K562 (cell line): ENCODE data around the gene MALRD1. TPM values are rescaled to one million over a fixed set of nuclear protein-coding genes. Genes with fewer than 3 reads are reported as not detected.

Experiments used
- ATAC-seq: fragments of 200-7000 bp; cut with Tn5 transposase; 3 replicates; pipeline ENCODE4 v1.9.1; 2020; ENCODE audit warnings: moderate library complexity
- BruUV-seq: library from RNA; stranded (reverse); fragments of 400-500 nt; replicated peaks from 2 replicates; lab custom pipeline; 2021; lab: Mats Ljungman, UMichigan
- CTCF ChIA-PET: fragments of 300-600 bp; formaldehyde crosslinking; extraction: SDS; loops from one replicate; lab custom pipeline; 2021; ENCODE audit warnings: low intra/inter-chr PET ratio; lab: Yijun Ruan, JAX
- POLR2A ChIA-PET: fragments of 300-600, 350-650 bp; sonication (Branson Sonifier 250); formaldehyde crosslinking; extraction: SDS; loops from one replicate; lab custom pipeline; 2021; ENCODE audit warnings: antibody characterized with exemption, inconsistent platforms; lab: Yijun Ruan, JAX
- DNase-seq, 4 experiments: peaks; one replicate each; pipeline versions ENCODE4 v3.0.0 to v3.0.0-alpha.2; 2011 to 2018; ENCODE audit warnings: low spot score in 3 of 4, mixed read lengths in 3 of 4; ENCODE audit errors: extremely low read depth in 1 of 4
- FAIRE-seq: peaks from 2 replicates; lab custom pipeline; 2011; peaks lifted over from hg19 to GRCh38; lab: Jason Lieb, UNC
- H2AFZ ChIP-seq: 2 replicates; pipeline ENCODE4 v1.6.0; 2011; ENCODE audit warnings: low read depth, low read length, control low read depth, inconsistent platforms
- H3K27ac ChIP-seq: fragments of 200-600 bp; 3 replicates; pipeline ENCODE4 v1.8.0; 2011; ENCODE audit warnings: low read depth, mild to moderate bottlenecking, control low read depth, inconsistent platforms, low read length, moderate library complexity, mixed read lengths; ENCODE audit errors: extremely low read depth
- H3K27me3 ChIP-seq, 2 experiments: fragments of 300-600 bp in 1 of 2; 2 replicates in 1 of 2; 3 replicates in 1 of 2; pipeline versions ENCODE4 v1.6.0 to v1.8.0; 2011; ENCODE audit warnings: inconsistent platforms in 2 of 2, low read length in 2 of 2, mild to moderate bottlenecking in 1 of 2, mixed read lengths in 1 of 2, moderate library complexity in 1 of 2; ENCODE audit not compliant: control insufficient read depth in 2 of 2, insufficient read depth in 2 of 2
- H3K36me3 ChIP-seq: fragments of 300-600 bp; 3 replicates; pipeline ENCODE4 v1.8.0; 2011; ENCODE audit warnings: mild to moderate bottlenecking, low read length, inconsistent platforms; ENCODE audit not compliant: control insufficient read depth, insufficient read depth
- H3K4me1 ChIP-seq, 2 experiments: fragments of 200-600 bp in 1 of 2; replicated peaks in 1 of 2; 2 replicates in 1 of 2; 3 replicates in 1 of 2; pipeline versions ENCODE4 v1.5.1 to v1.8.0; 2011; ENCODE audit warnings: inconsistent platforms in 2 of 2, low read length in 2 of 2, mild to moderate bottlenecking in 1 of 2, mixed read lengths in 1 of 2, moderate library complexity in 1 of 2; ENCODE audit not compliant: control insufficient read depth in 2 of 2, insufficient read depth in 2 of 2
- H3K4me2 ChIP-seq: 2 replicates; pipeline ENCODE4 v1.6.1; 2011; ENCODE audit warnings: low read length, control low read depth, inconsistent platforms, mixed read lengths; ENCODE audit not compliant: insufficient read depth
- H3K4me3 ChIP-seq: fragments of 200-600 bp; sonication (generic), shearing (Covaris generic); 2 replicates; pipeline ENCODE4 v1.5.1; 2016; ENCODE audit warnings: control low read depth, inconsistent platforms
- H3K79me2 ChIP-seq: fragments of 200-600 bp; 3 replicates; pipeline ENCODE4 v1.8.0; 2011; ENCODE audit warnings: low read length, inconsistent platforms; ENCODE audit not compliant: control insufficient read depth, insufficient read depth
- H3K9ac ChIP-seq, 2 experiments: 2 replicates each; pipeline versions ENCODE4 v1.6.0 to v1.6.1; 2011; ENCODE audit warnings: low read depth in 2 of 2, low read length in 2 of 2, control low read depth in 1 of 2, inconsistent platforms in 1 of 2, mild to moderate bottlenecking in 1 of 2, mixed read lengths in 1 of 2; ENCODE audit not compliant: insufficient read depth in 1 of 2
- H3K9me1 ChIP-seq: one replicate; pipeline ENCODE4 v1.6.0; 2011; ENCODE audit warnings: inconsistent platforms, mild to moderate bottlenecking, low read length, moderate library complexity; ENCODE audit not compliant: control insufficient read depth, insufficient read depth
- H3K9me3 ChIP-seq: replicated peaks from 2 replicates; pipeline ENCODE4 v1.5.1; 2011; ENCODE audit warnings: low read depth, low read length, inconsistent platforms; ENCODE audit not compliant: control insufficient read depth, insufficient read depth
- H4K20me1 ChIP-seq: replicated peaks from 2 replicates; pipeline ENCODE4 v1.6.1; 2011; ENCODE audit warnings: low read length, inconsistent platforms, mixed read lengths; ENCODE audit not compliant: control insufficient read depth, insufficient read depth
- ATF2 ChIP-seq: sonication (generic); formaldehyde crosslinking; IDR thresholded peaks from 2 replicates; pipeline ENCODE4 v1.8.1; 2022; ENCODE audit warnings: missing genetic modification reagents
- BACH1 ChIP-seq: fragments of 200-800 bp; sonication (Bioruptor generic); IDR thresholded peaks from 2 replicates; pipeline ENCODE4 v1.6.1; 2016; ENCODE audit warnings: missing genetic modification characterization, missing compliant biosample characterization
- CBFB ChIP-seq: sonication (generic); formaldehyde crosslinking; IDR thresholded peaks from 2 replicates; pipeline ENCODE4 v1.4.0; 2020; ENCODE audit warnings: mild to moderate bottlenecking, missing genetic modification reagents
- CREB3 ChIP-seq: fragments of 450-650 bp; conservative IDR thresholded peaks from 2 replicates; pipeline ENCODE4 v1.6.1; 2016; ENCODE audit warnings: missing genetic modification characterization, low read depth, mild to moderate bottlenecking, missing compliant biosample characterization, moderate library complexity
- DPF2 ChIP-seq: fragments of 450-650 bp; IDR thresholded peaks from 2 replicates; pipeline ENCODE4 v1.6.1; 2016
- GABPA ChIP-seq: fragments of 200-800 bp; sonication (Bioruptor generic); conservative IDR thresholded peaks from 2 replicates; pipeline ENCODE4 v1.6.1; 2016; ENCODE audit warnings: low read depth, missing genetic modification characterization, missing compliant biosample characterization
- HDAC3 ChIP-seq: fragments of 450-650 bp; IDR thresholded peaks from 2 replicates; pipeline ENCODE4 v1.6.1; 2018; ENCODE audit warnings: borderline replicate concordance, mild to moderate bottlenecking, moderate library complexity; ENCODE audit not compliant: partially characterized antibody
- HLTF ChIP-seq: fragments of 450-650 bp; IDR thresholded peaks from 2 replicates; pipeline ENCODE4 v1.6.1; 2016
- HNRNPL ChIP-seq: fragments of 200-400 bp; formaldehyde crosslinking; IDR thresholded peaks from 2 replicates; pipeline ENCODE4 v1.6.1; 2017; ENCODE audit warnings: low read depth, mild to moderate bottlenecking, low read length
- NFIX ChIP-seq: fragments of 250-450 bp; sonication (Bioruptor Pico); IDR thresholded peaks from 2 replicates; pipeline ENCODE4 v1.4.0; 2020; ENCODE audit warnings: low read depth, mild to moderate bottlenecking, moderate library complexity
- PTBP1 ChIP-seq: fragments of 200-400 bp; formaldehyde crosslinking; IDR thresholded peaks from 2 replicates; pipeline ENCODE4 v1.6.1; 2017; ENCODE audit warnings: low read depth, low read length
- ZNF668 ChIP-seq: fragments of 250-450 bp; sonication (Bioruptor Pico); IDR thresholded peaks from 2 replicates; pipeline ENCODE4 v1.8.0; 2022; ENCODE audit warnings: mild to moderate bottlenecking, inconsistent platforms
- ZNF778 ChIP-seq: fragments of 450-650 bp; formaldehyde crosslinking; IDR thresholded peaks from 2 replicates; pipeline ENCODE4 v1.4.0; 2020; ENCODE audit warnings: mild to moderate bottlenecking, moderate library complexity
- WGBS: fragments of 100-300 bp; shearing (Covaris generic); methylation state at CpG from one replicate; pipeline ENCODE4 v1.1.6; 2016; ENCODE audit warnings: low coverage, mixed read lengths; ENCODE audit not compliant: insufficient coverage; ENCODE audit errors: missing lambda C conversion rate; 5-methylcytosine and 5-hydroxymethylcytosine counted together
- in situ Hi-C: fragments of 300-500 bp; cut with MboI; formaldehyde crosslinking; loops from 4 replicates; pipeline ENCODE4 v1.15.0; 2018; ENCODE audit warnings: inconsistent platforms, mixed read lengths
- intact Hi-C: fragments of 100-400 bp; cut with micrococcal nuclease; formaldehyde crosslinking; loops from 2 replicates; pipeline ENCODE4 v1.14.2; 2022
- polyA plus RNA-seq, 8 experiments: library from polyadenylated mRNA; depleted of rRNA in 4 of 8; stranded (reverse) in 5 of 8; unstranded in 3 of 8; fragments of >200 nt; fragmentation: Nextera tagmentation in 2 of 8; fragmentation: Illumina TruSeq in 1 of 8; extraction: Ambion mirVana in 2 of 8; extraction: Trizol in 1 of 8; gene quantifications; 2 replicates each; pipeline versions ENCODE4 v1.2.1 to v1.2.3, GENCODE V29; 2011 to 2014; ENCODE audit warnings: inconsistent platforms in 1 of 8, missing spikeins in 1 of 8
- total RNA-seq, 7 experiments: library from RNA; depleted of rRNA in 6 of 7; stranded (reverse); fragments of >200 nt in 6 of 7; fragmentation: Illumina TruSeq in 2 of 7; extraction: Trizol in 2 of 7; gene quantifications; 2 replicates each; pipeline versions ENCODE4 v1.2.1 to v1.2.3, GENCODE V29; 2011 to 2021; ENCODE audit warnings: low replicate concordance in 1 of 7

Gene MALRD1
- total and polyA plus RNA-seq, 9 of the 15 experiments (the other 6 are each of a cell fraction or from before 2014, with no cell fraction given) = not detected

GRCh38 chr10:19325581-19325980 lies 277.0 kb downstream of the MALRD1 start:
- in situ Hi-C loops = no loop called here

More at GRCh38 chr10:19325581-19325980, 277.0 kb downstream of the MALRD1 start:
- ChIA-PET POLR2A (no interaction called here), CTCF (no interaction called here)
- no peaks in the 10 kb centered on the region for H3K4me1 ChIP-seq
- no TSS peak for BruUV-seq
- H3K9me3 ChIP-seq = no peaks in the 10 kb centered on the region
- no peaks in the 10 kb centered on the region for H3K27me3 ChIP-seq
- FAIRE-seq = no peak
- no peak overlapping the region for H3K4me3 ChIP-seq
- no peaks in the 10 kb centered on the region for H3K36me3 ChIP-seq
- TF ChIP-seq DPF2 (no peak), CBFB (CRISPR knock-in tag) (no peak), NFIX (no peak), CREB3 (tag) (no peak), ATF2 (CRISPR knock-in tag) (no peak), HNRNPL (no peak), ZNF668 (CRISPR knock-in tag) (no peak), GABPA (tag) (no peak), HDAC3 (no peak), PTBP1 (no peak), ZNF778 (CRISPR knock-in tag) (no peak), BACH1 (tag) (no peak), HLTF (no peak)
- H3K27ac ChIP-seq = no peak overlapping the region
- intact Hi-C loops = no loop called here
- WGBS = 0% methylated on average over 4 of the region's 4 CpGs
- no peaks in the 10 kb centered on the region for H3K79me2 ChIP-seq
- H3K4me2 ChIP-seq = no peak overlapping the region
- H3K9ac ChIP-seq = no peak overlapping the region
- no peak for DNase-seq
- no peak for ATAC-seq
- no peaks in the 10 kb centered on the region for H4K20me1 ChIP-seq
- no peaks in the 10 kb centered on the region for H3K9me1 ChIP-seq
- no peak overlapping the region for H2AFZ ChIP-seq
